Measurements from ENCODE around the gene SHC2. TPM values are rescaled to one million over a fixed set of nuclear protein-coding genes. Genes with fewer than 3 reads are reported as not detected.
"Not testable (repeated sequence)": the region's sequence is repeated elsewhere in the genome, so short reads cannot be mapped to it uniquely, and the experiment has no call there.

SHC2 gene
- total RNA-seq, 1 experiment from 2014 or later = 0.18 TPM

- Histone ChIP-seq H3K9me3 (ENCODE audit: low read length) (no peaks in the 10 kb centered on the region), H2AFZ (ENCODE audit: low read length) (no peak overlapping the region), H3K4me3 (ENCODE audit: low read length) (no peak overlapping the region), H3K27me3 (ENCODE audit: low read length) (no peaks in the 10 kb centered on the region), H3K4me2 (ENCODE audit: low read length) (no peak overlapping the region), H3K9ac (ENCODE audit: low read length) (no peak overlapping the region), H3F3A (ENCODE audit: low read length, unreplicated experiment) (no peaks in the 10 kb centered on the region), H3K36me3 (ENCODE audit: low read depth, low read length) (no peaks in the 10 kb centered on the region), H4K20me1 (ENCODE audit: low read length) (no peaks in the 10 kb centered on the region), H3K9me2 (replicated peaks; ENCODE audit: low read length) (no peaks in the 10 kb centered on the region), H3K27ac (ENCODE audit: low read length) (no peak overlapping the region), H3K79me2 (ENCODE audit: low read length) (no peaks in the 10 kb centered on the region), H3K4me1 (ENCODE audit: insufficient read depth, low read length) (no peaks in the 10 kb centered on the region)
- no peak for DNase-seq
- TF ChIP-seq EZH2phosphoT487 (IDR thresholded peaks at IDR 0.05; ENCODE audit: borderline replicate concordance, low read length) = no peak
- no peak for TF ChIP-seq CTCF (conservative IDR thresholded peaks at IDR 0.05; ENCODE audit: low read depth, low read length)
- TF ChIP-seq EZH2 (IDR thresholded peaks at IDR 0.05; ENCODE audit: low read length, unreplicated experiment) = no peak
- no peak for ATAC-seq
- intact Hi-C loops (cut with micrococcal nuclease) = no loop called here
- BruUV-seq (replicated peaks) = no TSS peak
- ChIA-PET POLR2A (ENCODE audit: unreplicated experiment) (no interaction called here), CTCF (no interaction called here)
Measured at GRCh38 chr19:423691-424466, 37.0 kb downstream of the SHC2 start.

GRCh38 chr19:422917-423226, 38.0 kb downstream of the SHC2 start:
- H3K36me3 ChIP-seq (ENCODE audit: low read depth, low read length); H3K4me2 ChIP-seq (ENCODE audit: low read length); H3K4me1 ChIP-seq (ENCODE audit: insufficient read depth, low read length); H3K9ac ChIP-seq (ENCODE audit: low read length); H3K27me3 ChIP-seq (ENCODE audit: low read length); H3K79me2 ChIP-seq (ENCODE audit: low read length); H4K20me1 ChIP-seq (ENCODE audit: low read length); POLR2A ChIA-PET (ENCODE audit: unreplicated experiment); H3F3A ChIP-seq (ENCODE audit: low read length, unreplicated experiment); BruUV-seq (replicated peaks); ATAC-seq; H3K9me2 ChIP-seq (replicated peaks; ENCODE audit: low read length); CTCF ChIA-PET; H2AFZ ChIP-seq (ENCODE audit: low read length); H3K9me3 ChIP-seq (ENCODE audit: low read length); H3K27ac ChIP-seq (ENCODE audit: low read length); H3K4me3 ChIP-seq (ENCODE audit: low read length); intact Hi-C loops (cut with micrococcal nuclease); DNase-seq: not testable (repeated sequence)

GRCh38 chr19:422213-422916, 38.5 kb downstream of the SHC2 start:
- no TSS peak for BruUV-seq (replicated peaks)
- DNase-seq = no peak
- intact Hi-C loops (cut with micrococcal nuclease) = no loop called here
- Histone ChIP-seq H3F3A (ENCODE audit: low read length, unreplicated experiment) (no peaks in the 10 kb centered on the region), H3K4me1 (ENCODE audit: insufficient read depth, low read length) (no peaks in the 10 kb centered on the region), H3K4me2 (ENCODE audit: low read length) (no peak overlapping the region), H3K27me3 (ENCODE audit: low read length) (no peaks in the 10 kb centered on the region), H3K36me3 (ENCODE audit: low read depth, low read length) (no peaks in the 10 kb centered on the region), H3K27ac (ENCODE audit: low read length) (no peak overlapping the region), H2AFZ (ENCODE audit: low read length) (no peak overlapping the region), H3K9me2 (replicated peaks; ENCODE audit: low read length) (no peaks in the 10 kb centered on the region), H3K79me2 (ENCODE audit: low read length) (no peaks in the 10 kb centered on the region), H3K9ac (ENCODE audit: low read length) (no peak overlapping the region), H3K4me3 (ENCODE audit: low read length) (no peak overlapping the region), H4K20me1 (ENCODE audit: low read length) (no peaks in the 10 kb centered on the region), H3K9me3 (ENCODE audit: low read length) (no peaks in the 10 kb centered on the region)
- ChIA-PET POLR2A (ENCODE audit: unreplicated experiment) (no interaction called here), CTCF (interaction anchor here (0.6 kb wide), 1 partner anchor 1969 kb away, joined by 4 read pairs; no protein-coding TSS in a partner anchor)
- TF ChIP-seq EZH2 (IDR thresholded peaks at IDR 0.05; ENCODE audit: low read length, unreplicated experiment) (no peak), CTCF (conservative IDR thresholded peaks at IDR 0.05; ENCODE audit: low read depth, low read length) (no peak), EZH2phosphoT487 (IDR thresholded peaks at IDR 0.05; ENCODE audit: borderline replicate concordance, low read length) (no peak)
- no peak for ATAC-seq

Data from PC-3 (cell line).